A549 (cell line): ENCODE data around the gene ISCU.

ENCODE experiments used
- FOSL2 ChIP-seq, 2 experiments: fragments of 450-650 bp in 1 of 2; fragments of >200 bp in 1 of 2; sonication (Bioruptor Twin) in 1 of 2; formaldehyde crosslinking; IDR thresholded peaks; 2 replicates each; pipeline versions ENCODE4 v1.5.0 to v1.6.1; 2016 to 2020; ENCODE audit warnings: mild to moderate bottlenecking in 1 of 2, moderate library complexity in 1 of 2
- TF ChIP-seq, protein P1 (sequence below): fragments of >200 bp; sonication (Bioruptor Twin); formaldehyde crosslinking; IDR thresholded peaks from 3 replicates; pipeline ENCODE4 v1.5.1; 2016

DNA sequence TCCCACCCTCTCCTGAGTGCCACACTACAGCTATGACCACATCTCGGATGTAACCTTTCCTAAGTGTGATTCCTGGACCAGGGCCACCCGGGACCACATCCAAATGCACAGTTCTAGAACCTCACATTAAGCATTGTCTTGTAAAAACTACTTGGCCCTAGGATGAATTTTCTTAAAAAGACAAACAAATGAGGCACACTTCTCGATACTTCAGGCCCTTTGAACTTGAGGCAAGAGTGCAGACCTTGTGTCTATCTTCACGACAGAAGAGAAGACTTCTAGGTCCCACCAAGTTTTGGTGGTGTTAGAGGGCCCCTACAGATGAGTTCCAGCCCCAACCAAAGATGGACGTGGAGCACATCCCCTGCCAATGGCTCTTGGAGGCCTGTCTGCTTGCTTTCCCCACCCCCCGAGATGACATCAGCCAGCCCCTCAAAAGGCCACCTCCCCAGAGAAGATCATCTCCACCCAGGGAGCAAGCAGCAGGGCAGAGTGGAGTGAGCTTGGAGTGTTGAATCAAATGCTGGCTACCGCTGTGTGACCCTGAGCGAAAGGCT, 9.3 kb downstream of the ISCU start:
- TF ChIP-seq FOSL2 (IDR thresholded peaks at IDR 0.05) (no peak), FOSL2 (CRISPR knock-in tag; IDR thresholded peaks at IDR 0.05) (no peak)
- TF ChIP-seq, protein P1, sequence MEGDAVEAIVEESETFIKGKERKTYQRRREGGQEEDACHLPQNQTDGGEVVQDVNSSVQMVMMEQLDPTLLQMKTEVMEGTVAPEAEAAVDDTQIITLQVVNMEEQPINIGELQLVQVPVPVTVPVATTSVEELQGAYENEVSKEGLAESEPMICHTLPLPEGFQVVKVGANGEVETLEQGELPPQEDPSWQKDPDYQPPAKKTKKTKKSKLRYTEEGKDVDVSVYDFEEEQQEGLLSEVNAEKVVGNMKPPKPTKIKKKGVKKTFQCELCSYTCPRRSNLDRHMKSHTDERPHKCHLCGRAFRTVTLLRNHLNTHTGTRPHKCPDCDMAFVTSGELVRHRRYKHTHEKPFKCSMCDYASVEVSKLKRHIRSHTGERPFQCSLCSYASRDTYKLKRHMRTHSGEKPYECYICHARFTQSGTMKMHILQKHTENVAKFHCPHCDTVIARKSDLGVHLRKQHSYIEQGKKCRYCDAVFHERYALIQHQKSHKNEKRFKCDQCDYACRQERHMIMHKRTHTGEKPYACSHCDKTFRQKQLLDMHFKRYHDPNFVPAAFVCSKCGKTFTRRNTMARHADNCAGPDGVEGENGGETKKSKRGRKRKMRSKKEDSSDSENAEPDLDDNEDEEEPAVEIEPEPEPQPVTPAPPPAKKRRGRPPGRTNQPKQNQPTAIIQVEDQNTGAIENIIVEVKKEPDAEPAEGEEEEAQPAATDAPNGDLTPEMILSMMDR: no peak
